Ascending aorta (tissue), 2 donors: ENCODE results near the gene RHBG. TPM values are rescaled to one million over a fixed set of nuclear protein-coding genes. Genes with fewer than 3 reads are reported as not detected.
"Not testable (repeated sequence)": the region's sequence is repeated elsewhere in the genome, so short reads cannot be mapped to it uniquely, and the experiment has no call there.

Experiments
- DNase-seq, 2 donors: peaks; one replicate each; pipeline ENCODE4 v3.0.0-alpha.2; 2019; ENCODE audit warnings: low spot score in 2 of 2
- H3K27ac ChIP-seq, 2 donors: fragments of 200-600 bp; sonication (generic); one replicate each; pipeline ENCODE4 v1.5.1; 2016 to 2017; ENCODE audit warnings: mild to moderate bottlenecking in 1 of 2
- H3K27me3 ChIP-seq: fragments of 200-600 bp; sonication (generic); one replicate; pipeline ENCODE4 v1.5.1; 2017
- H3K36me3 ChIP-seq, 2 donors: fragments of 200-600 bp; sonication (generic); one replicate each; pipeline ENCODE4 v1.5.1; 2016
- H3K4me1 ChIP-seq, 2 donors: fragments of 200-600 bp; sonication (generic); one replicate each; pipeline ENCODE4 v1.5.1; 2016 to 2017; ENCODE audit warnings: mild to moderate bottlenecking in 1 of 2
- H3K4me3 ChIP-seq, 2 donors: fragments of 200-600 bp; sonication (generic); one replicate each; pipeline ENCODE4 v1.5.1; 2016 to 2017; ENCODE audit warnings: mild to moderate bottlenecking in 1 of 2
- H3K9me3 ChIP-seq, 2 donors: fragments of 200-600 bp; sonication (generic); one replicate each; pipeline ENCODE4 v1.5.1; 2016
- intact Hi-C: fragments of 100-400 bp; cut with DNase I; formaldehyde crosslinking; loops from one replicate; pipeline ENCODE4 v1.15.1; 2023
- total RNA-seq: library from RNA; depleted of rRNA; stranded (reverse); fragments of >200 nt; gene quantifications from one replicate; pipeline ENCODE4 v1.1.0, GENCODE V29; 2016
- TF ChIP-seq, protein P1 (sequence below), 3 experiments: fragments of 200-600 bp in 2 of 3; fragments of 450-650 bp in 1 of 3; sonication (generic) in 2 of 3; IDR thresholded peaks; one replicate each; pipeline ENCODE4 v1.5.1; 2016 to 2019; ENCODE audit warnings: antibody characterized with exemption in 3 of 3, mild to moderate bottlenecking in 1 of 3, moderate library complexity in 1 of 3

Gene RHBG
- total RNA-seq, 1 donor from 2014 or later = not detected

DNA sequence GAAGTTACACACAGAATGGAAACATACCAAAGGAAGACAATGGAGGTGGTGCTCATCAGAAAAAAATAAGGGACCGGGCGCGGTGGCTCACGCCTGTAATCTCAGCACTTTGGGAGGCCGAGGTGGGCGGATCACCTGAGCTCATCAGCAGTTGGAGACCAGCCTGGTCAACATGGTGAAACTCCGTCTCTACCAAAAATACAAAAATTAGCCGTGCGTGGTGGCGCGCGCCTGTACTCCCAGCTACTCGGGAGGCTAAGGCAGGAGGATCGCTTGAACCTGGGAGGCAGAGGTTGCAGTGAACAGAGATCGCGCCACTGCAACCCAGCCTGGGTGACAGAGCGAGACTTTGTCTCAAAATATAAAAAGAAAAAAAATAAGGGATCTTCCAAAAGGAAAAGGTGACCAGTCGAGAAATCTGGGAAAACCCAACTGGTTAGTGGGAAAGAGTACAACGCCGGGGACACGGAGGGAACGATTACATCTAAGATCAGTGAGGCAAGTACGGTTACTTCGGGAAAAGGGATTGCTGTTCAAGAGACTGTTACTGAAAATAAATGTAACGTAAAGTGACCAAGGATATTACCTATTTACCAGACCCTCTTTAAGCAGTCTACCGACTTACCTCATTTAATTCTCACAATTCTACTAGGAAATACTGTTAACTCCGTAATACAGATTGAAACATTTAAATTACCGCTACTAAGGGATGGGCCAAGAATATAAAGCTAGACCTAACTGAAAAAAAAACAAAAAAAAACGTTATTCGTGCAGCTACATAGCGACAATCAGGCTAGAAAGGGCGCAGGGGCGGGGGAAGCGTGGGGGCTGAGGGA, 31.7 kb upstream of the RHBG start:
- Histone ChIP-seq H3K27me3 (no peaks in the 10 kb centered on the region), H3K9me3 (no peaks in the 10 kb centered on the region), H3K27ac (peak overlapping the region; percentile 54 to 63), H3K36me3 (peaks cover 23 to 34% of the 10 kb centered on the region in 2 donors), H3K4me1 (peaks cover 13% of the 10 kb centered on the region in 2 donors), H3K4me3 (peak overlapping the region; percentile 79 to 83)
- DNase-seq = no peak
- intact Hi-C loops = loop anchor here (5.0 kb wide), 1 partner anchor 165 kb away; the partner anchor contains the start of gene MEF2D
- TF ChIP-seq, protein P1, sequence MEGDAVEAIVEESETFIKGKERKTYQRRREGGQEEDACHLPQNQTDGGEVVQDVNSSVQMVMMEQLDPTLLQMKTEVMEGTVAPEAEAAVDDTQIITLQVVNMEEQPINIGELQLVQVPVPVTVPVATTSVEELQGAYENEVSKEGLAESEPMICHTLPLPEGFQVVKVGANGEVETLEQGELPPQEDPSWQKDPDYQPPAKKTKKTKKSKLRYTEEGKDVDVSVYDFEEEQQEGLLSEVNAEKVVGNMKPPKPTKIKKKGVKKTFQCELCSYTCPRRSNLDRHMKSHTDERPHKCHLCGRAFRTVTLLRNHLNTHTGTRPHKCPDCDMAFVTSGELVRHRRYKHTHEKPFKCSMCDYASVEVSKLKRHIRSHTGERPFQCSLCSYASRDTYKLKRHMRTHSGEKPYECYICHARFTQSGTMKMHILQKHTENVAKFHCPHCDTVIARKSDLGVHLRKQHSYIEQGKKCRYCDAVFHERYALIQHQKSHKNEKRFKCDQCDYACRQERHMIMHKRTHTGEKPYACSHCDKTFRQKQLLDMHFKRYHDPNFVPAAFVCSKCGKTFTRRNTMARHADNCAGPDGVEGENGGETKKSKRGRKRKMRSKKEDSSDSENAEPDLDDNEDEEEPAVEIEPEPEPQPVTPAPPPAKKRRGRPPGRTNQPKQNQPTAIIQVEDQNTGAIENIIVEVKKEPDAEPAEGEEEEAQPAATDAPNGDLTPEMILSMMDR (IDR thresholded peaks at IDR 0.05) = no peak

DNA sequence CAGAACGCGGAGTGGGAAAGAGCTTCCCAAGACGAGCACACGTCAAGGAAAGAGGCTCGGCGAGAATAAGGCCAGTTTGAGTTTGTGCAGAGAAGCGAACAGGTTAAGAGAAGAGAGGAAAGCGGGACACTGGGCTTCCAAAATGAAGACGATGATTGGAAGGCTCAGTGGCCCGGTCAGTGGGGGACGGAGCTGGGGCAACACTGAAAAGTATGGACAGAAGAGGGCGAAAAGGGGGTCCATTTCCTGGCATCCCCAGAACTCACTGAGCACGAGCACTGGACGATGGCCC, 31.2 kb upstream of the RHBG start:
- peaks cover 19 to 28% of the 10 kb centered on the region in 2 donors for H3K36me3 ChIP-seq
- TF ChIP-seq, protein P1 (IDR thresholded peaks at IDR 0.05) = peak in 1 of 3 experiments; percentile 19
- DNase-seq = no peak
- peaks cover 13% of the 10 kb centered on the region in 2 donors for H3K4me1 ChIP-seq
- peak overlapping the region; percentile 54 to 63 for H3K27ac ChIP-seq
- no peaks in the 10 kb centered on the region for H3K9me3 ChIP-seq
- no peaks in the 10 kb centered on the region for H3K27me3 ChIP-seq
- intact Hi-C loops = loop anchor here (1.0 to 5.0 kb wide), 4 partner anchors 56 to 429 kb away; partner anchors contain the start of genes ISG20L2, MEF2D, METTL25B and PRCC
- peak overlapping the region; percentile 79 to 83 for H3K4me3 ChIP-seq

DNA sequence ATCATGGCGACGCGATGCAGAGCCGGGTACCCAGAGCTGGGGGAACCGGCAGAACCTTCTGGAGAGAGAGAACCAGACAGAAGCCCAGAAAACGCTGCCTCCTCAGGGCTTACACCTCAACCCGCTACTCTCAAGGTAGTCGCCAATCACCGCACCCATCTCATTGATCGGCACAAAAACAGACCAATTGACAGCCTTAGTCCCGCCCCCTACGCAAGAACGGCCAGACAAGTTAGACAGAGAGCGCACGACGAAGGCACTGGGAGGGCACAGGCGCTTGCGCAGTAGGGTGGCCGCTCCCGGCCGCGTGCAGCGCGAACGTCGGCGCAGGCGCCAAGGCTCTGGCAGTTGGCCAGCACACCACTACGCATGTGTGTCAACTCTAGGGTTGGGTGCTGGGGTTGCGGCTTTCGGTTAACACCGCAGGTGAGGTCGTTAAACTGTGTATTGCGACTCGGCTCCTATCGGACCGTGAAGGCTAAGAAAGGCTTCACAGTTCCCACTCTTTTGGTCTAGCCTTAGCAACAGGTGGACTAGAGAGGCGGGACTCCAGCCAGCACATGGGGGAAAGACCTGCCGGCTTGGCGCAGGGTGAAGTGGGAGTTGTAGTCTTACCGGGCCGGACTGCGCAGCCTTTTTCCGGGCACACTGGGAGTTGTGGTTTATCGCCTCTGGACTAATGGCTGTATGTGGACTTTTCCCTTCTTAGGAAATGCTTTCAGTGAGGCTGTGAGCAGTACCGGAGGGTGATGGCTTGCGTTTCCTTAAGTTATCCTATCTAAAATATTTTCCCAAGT, 30.6 kb upstream of the RHBG start, which contains the start of the genes CCT3 and TSACC:
Gene CCT3, minus strand, starts transcription at position 113 of the 797 bp plus-strand sequence. Its CDS starts 108 bp downstream, at position 5.
Gene TSACC, plus strand, starts transcription at position 347 of the 797 bp plus-strand sequence. CDS start 1,232 bp downstream, outside the sequence.
- peaks cover 14 to 23% of the 10 kb centered on the region in 2 donors for H3K36me3 ChIP-seq
- no peaks in the 10 kb centered on the region for H3K27me3 ChIP-seq
- H3K27ac ChIP-seq = peak within 1 kb of the TSS; percentile 74 to 82
- DNase-seq = peak; percentile 99 to 100
- H3K4me3 ChIP-seq = peak within 1 kb of the TSS; percentile 79 to 83
- no peaks in the 10 kb centered on the region for H3K9me3 ChIP-seq
- H3K4me1 ChIP-seq = peaks cover 13% of the 10 kb centered on the region in 2 donors
- TF ChIP-seq, protein P1 (IDR thresholded peaks at IDR 0.05) = no peak
- intact Hi-C loops = loop anchor here (1.0 to 5.0 kb wide), 4 partner anchors 56 to 428 kb away; partner anchors contain the start of genes ISG20L2, MEF2D, METTL25B and PRCC

DNA sequence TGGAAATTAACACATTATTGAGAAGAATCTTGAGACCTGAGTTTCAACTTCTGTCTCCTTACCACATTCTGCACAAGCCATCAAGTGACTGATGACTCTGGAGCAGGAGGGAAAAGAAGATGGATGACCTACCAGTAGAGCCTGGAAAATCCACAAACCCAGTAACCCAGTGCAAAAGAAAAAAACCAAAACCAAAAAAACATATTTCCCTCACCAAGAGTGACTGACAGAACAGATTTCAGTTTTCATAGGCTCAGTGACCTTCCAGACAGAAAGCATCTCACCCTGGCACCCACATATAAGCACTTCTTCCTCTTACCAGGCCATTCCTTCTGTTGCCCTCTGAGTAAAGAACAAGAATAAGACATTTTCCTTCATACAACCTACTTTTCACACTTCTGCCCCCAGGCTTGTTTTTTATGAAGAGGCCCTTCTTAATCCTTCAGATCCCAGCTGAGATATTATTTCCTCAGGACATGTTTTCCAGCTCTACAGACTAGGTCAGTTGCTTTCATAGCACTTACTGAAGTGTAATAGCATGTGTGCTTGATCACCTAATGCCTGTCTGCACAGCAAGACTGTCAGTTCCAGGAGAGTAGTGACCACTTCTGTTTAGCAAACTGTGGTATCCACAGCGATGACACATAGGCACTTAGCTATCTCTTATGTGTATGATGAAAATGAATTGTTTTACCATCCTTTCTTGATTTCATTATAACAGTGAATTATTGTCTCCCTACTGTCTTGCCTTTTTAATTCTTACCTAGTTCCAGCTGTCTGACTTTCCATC, 26.6 kb upstream of the RHBG start:
- H3K36me3 ChIP-seq = no peaks in the 10 kb centered on the region
- no peaks in the 10 kb centered on the region for H3K4me1 ChIP-seq
- no peaks in the 10 kb centered on the region for H3K27me3 ChIP-seq
- no peak overlapping the region for H3K4me3 ChIP-seq
- H3K27ac ChIP-seq = no peak overlapping the region
- no peaks in the 10 kb centered on the region for H3K9me3 ChIP-seq
- intact Hi-C loops = no loop called here
- no peak for DNase-seq
- TF ChIP-seq, protein P1 (IDR thresholded peaks at IDR 0.05) = no peak

DNA sequence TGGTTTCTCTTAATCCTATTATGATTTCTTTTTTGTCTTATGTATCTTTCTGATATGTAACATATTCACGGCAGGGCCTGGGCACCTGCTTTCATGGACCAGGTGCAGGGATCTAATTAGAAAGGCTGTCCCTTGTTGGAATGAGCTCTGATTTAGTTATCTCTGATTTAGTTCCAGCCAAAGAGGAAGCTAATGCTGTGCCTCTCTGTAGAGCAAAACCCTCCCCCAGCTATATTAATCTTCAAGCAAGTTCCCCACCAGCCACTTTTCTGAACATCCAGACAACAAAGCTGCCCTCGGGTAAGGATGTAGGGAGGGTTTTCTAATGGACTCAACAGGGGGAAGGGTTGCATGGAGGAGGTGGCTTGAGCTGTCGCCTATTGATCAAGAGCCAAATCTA, 24.6 kb upstream of the RHBG start:
- no peak for DNase-seq
- TF ChIP-seq, protein P1 (IDR thresholded peaks at IDR 0.05) = no peak
- H3K27me3 ChIP-seq = no peaks in the 10 kb centered on the region
- H3K9me3 ChIP-seq = no peaks in the 10 kb centered on the region
- H3K36me3 ChIP-seq = no peaks in the 10 kb centered on the region
- H3K27ac ChIP-seq = no peak overlapping the region
- intact Hi-C loops = no loop called here
- H3K4me1 ChIP-seq = no peaks in the 10 kb centered on the region
- no peak overlapping the region for H3K4me3 ChIP-seq

DNA sequence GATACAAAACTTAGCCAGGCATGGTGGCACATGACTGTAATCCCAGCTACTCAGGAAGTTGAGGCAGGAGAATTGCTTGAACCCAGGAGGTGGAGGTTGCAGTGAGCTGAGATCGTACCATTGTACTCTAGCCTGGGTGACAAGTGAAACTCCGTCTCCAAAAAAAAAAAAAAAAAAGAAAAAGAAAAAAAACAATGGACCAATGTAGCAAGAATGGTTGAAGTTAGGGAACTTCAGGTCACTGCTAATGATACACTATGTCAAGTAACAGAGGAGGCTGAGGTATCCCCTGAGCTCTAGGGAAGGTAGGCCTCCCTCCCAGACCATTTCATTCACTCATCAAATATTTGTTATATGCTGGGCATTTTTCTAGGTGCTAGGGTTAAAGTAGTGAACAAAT, 23.0 kb upstream of the RHBG start:
- intact Hi-C loops, H3K9me3 ChIP-seq, DNase-seq, H3K4me1 ChIP-seq, H3K27ac ChIP-seq, H3K36me3 ChIP-seq, H3K4me3 ChIP-seq, H3K27me3 ChIP-seq: not testable (repeated sequence)
